Mucosa of descending colon (tissue), 3 donors: ENCODE data around the gene BCAT1. TPM values are rescaled to one million over a fixed set of nuclear protein-coding genes. Genes with fewer than 3 reads are reported as not detected.
"Not testable (repeated sequence)": the region's sequence is repeated elsewhere in the genome, so short reads cannot be mapped to it uniquely, and the experiment has no call there.

Experiments
- ATAC-seq: fragments of 200-7000 bp; cut with Tn5 transposase; one replicate; pipeline ENCODE4 v1.9.1; 2020; ENCODE audit warnings: mild to moderate bottlenecking, moderate library complexity
- DNase-seq, 3 donors: peaks; one replicate each; pipeline ENCODE4 v3.0.0-alpha.2; 2020
- H3K36me3 ChIP-seq: fragments of 200-600 bp; one replicate; pipeline ENCODE4 v1.8.0; 2021; ENCODE audit warnings: low read depth, mild to moderate bottlenecking
- H3K4me1 ChIP-seq: fragments of 200-600 bp; one replicate; pipeline ENCODE4 v1.8.0; 2021; ENCODE audit warnings: low read depth, mild to moderate bottlenecking
- H3K4me3 ChIP-seq: fragments of 200-600 bp; one replicate; pipeline ENCODE4 v1.8.0; 2021; ENCODE audit warnings: mild to moderate bottlenecking
- H3K9me3 ChIP-seq: fragments of 200-600 bp; one replicate; pipeline ENCODE4 v1.8.0; 2021; ENCODE audit warnings: mild to moderate bottlenecking
- CTCF ChIP-seq: fragments of 200-600 bp; IDR thresholded peaks from one replicate; pipeline ENCODE4 v1.8.0; 2022; ENCODE audit warnings: antibody characterized with exemption, mild to moderate bottlenecking
- intact Hi-C, 2 donors: fragments of 100-400 bp; cut with DNase I in 1 of 2; cut with micrococcal nuclease in 1 of 2; formaldehyde crosslinking; loops; one replicate each; pipeline versions ENCODE4 v1.11.0 to v1.11.1; 2022; cut with DNase I, micrococcal nuclease
- total RNA-seq, 3 donors: library from RNA; stranded (reverse); fragmentation: NEBNext Ultra II Directional in 2 of 3; extraction: Animal tissue kit (Norgen Biotek cat#: 25700) in 2 of 3; gene quantifications; one replicate each; pipeline versions ENCODE4 v1.2.1 to v1.2.4, GENCODE V29; 2021 to 2023
- donor health status: DM: no; HTN: no; CAD: no; lungs with moderate emphysema.
- donor health status: DM: no; HTN: no; CAD: no.
- donor health status: DM: no; HTN: yes; CAD: no.

The BCAT1 gene
- total RNA-seq, 3 donors from 2014 or later = 5.3 to 19.7 (median 11.1) TPM

- ATAC-seq (no peak), DNase-seq (no peak)
These were observed 127.2 kb downstream of the BCAT1 start for GRCh38 chr12:24821691-24822090.

GRCh38 chr12:24820872-24821271 lies 128.0 kb downstream of the BCAT1 start:
- ATAC-seq = no peak
- no peak for DNase-seq
- TF ChIP-seq CTCF = no peak
- Histone ChIP-seq H3K9me3 (no peaks in the 10 kb centered on the region), H3K4me1 (no peaks in the 10 kb centered on the region), H3K36me3 (no peaks in the 10 kb centered on the region), H3K4me3 (no peak overlapping the region)
- intact Hi-C loops = no loop called here

More at GRCh38 chr12:24821691-24822090, 127.2 kb downstream of the BCAT1 start:
- Histone ChIP-seq H3K9me3 (no peaks in the 10 kb centered on the region), H3K4me3 (no peak overlapping the region), H3K36me3 (no peaks in the 10 kb centered on the region), H3K4me1 (no peaks in the 10 kb centered on the region)
- intact Hi-C loops = no loop called here
- TF ChIP-seq CTCF = no peak

DNA sequence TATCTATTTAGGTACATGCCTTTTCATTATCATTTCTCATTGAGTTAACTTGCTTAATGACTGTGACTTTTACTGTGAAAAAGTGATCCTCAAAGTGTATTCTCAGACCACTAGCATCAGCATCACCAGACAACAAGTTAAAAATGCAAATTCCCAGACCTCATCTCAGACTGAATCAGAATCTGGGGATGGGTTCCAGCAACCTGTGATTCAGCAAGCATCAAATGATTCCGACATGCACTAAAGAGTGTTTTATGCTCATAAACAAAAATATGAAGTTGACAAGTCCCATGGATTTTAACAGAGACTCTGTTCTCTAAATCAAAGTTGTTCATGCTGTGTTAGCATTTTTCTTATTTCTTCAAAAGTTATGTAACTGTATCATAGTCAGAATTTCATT lies 130.6 kb downstream of the BCAT1 start:
- TF ChIP-seq CTCF = no peak
- Histone ChIP-seq H3K9me3 (no peaks in the 10 kb centered on the region), H3K36me3 (no peaks in the 10 kb centered on the region), H3K4me3 (no peak overlapping the region), H3K4me1 (no peaks in the 10 kb centered on the region)
- DNase-seq (no peak), ATAC-seq (no peak)
- intact Hi-C loops = no loop called here

DNA sequence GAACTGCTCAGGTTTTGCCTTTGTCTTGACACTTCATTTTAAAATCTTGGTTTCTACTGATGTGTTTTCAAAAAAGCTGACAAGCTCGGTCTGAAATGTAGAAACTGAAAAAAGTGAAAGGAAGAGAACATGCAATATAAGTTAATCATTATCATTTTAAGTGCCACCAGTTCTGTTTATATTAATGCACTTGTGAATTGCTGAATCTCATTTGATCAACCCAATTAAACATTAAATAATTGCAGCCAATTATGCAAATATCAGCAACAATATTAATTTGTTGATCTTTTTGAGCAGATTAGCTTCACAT lies 133.8 kb downstream of the BCAT1 start:
- H3K9me3 ChIP-seq = no peaks in the 10 kb centered on the region
- no peak overlapping the region for H3K4me3 ChIP-seq
- ATAC-seq = peak; percentile 18
- H3K36me3 ChIP-seq = no peaks in the 10 kb centered on the region
- no peak for TF ChIP-seq CTCF
- H3K4me1 ChIP-seq = no peaks in the 10 kb centered on the region
- no peak for DNase-seq
- intact Hi-C loops = no loop called here

- DNase-seq (no peak), ATAC-seq (peak; percentile 66)
- no peaks in the 10 kb centered on the region for H3K9me3 ChIP-seq
- H3K4me1 ChIP-seq = no peaks in the 10 kb centered on the region
- H3K36me3 ChIP-seq = no peaks in the 10 kb centered on the region
- no peak for TF ChIP-seq CTCF
- intact Hi-C loops = no loop called here
- no peak overlapping the region for H3K4me3 ChIP-seq
These were observed 134.4 kb downstream of the BCAT1 start for GRCh38 chr12:24814379-24815113.

DNA sequence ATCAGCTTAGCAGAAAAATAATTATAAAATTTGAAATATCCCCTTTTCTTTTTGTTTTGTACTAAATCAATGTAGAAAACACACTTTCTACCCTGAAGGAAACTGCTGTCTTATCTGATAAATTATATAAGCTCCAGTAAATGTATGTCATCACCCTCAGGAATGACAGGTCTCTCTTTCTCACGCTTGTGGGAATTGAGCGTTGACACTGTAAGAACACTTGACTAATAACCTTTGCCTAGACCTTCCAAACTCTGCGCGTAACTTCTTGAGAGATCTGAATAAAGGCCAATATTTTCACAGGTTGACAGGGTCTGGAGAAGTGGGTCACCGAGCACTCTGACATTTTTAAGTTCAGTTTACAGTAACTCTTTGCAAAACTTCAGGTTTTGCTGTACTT lies 138.5 kb downstream of the BCAT1 start:
- Histone ChIP-seq H3K4me1 (no peaks in the 10 kb centered on the region), H3K4me3 (no peak overlapping the region), H3K36me3 (no peaks in the 10 kb centered on the region), H3K9me3 (no peaks in the 10 kb centered on the region)
- TF ChIP-seq CTCF = no peak
- ATAC-seq = no peak
- intact Hi-C loops = no loop called here
- no peak for DNase-seq

GRCh38 chr12:24809306-24809705 lies 139.6 kb downstream of the BCAT1 start:
- not testable (repeated sequence) for H3K4me1 ChIP-seq, H3K36me3 ChIP-seq

More at GRCh38 chr12:24809306-24809705, 139.6 kb downstream of the BCAT1 start:
- H3K9me3 ChIP-seq, DNase-seq, intact Hi-C loops, H3K4me3 ChIP-seq, ATAC-seq: not testable (repeated sequence)
